ENCODE results near the gene PPP2R5D. TPM values are rescaled to one million over a fixed set of nuclear protein-coding genes. Genes with fewer than 3 reads are reported as not detected.

The PPP2R5D gene
- total and polyA plus RNA-seq, 2 of the 8 experiments (the other 6 are each of a cell fraction or from before 2014, with no cell fraction given), result 52.1 to 55.7 TPM

GRCh38 chr6:42960243-42961019, 23.9 kb upstream of the PPP2R5D start, which contains the start of gene GNMT (continued):
- TF ChIP-seq JUND (IDR thresholded peaks at IDR 0.05; ENCODE audit: low read length) (no peak), RNF2 (IDR thresholded peaks at IDR 0.05; ENCODE audit: borderline replicate concordance, low read depth, low read length, missing control alignments, poor library complexity, severe bottlenecking) (no peak), TAF1 (IDR thresholded peaks at IDR 0.05; ENCODE audit: low read depth, low read length) (no peak; the same call in 1 of the 2 replicates), SP2 (IDR thresholded peaks at IDR 0.05; ENCODE audit: low read length) (no peak), PHF8 (conservative IDR thresholded peaks at IDR 0.05; ENCODE audit: low read depth, low read length) (peak; percentile 14; the same call in 1 of the 2 replicates), GABPA (IDR thresholded peaks at IDR 0.05; ENCODE audit: borderline replicate concordance, insufficient read depth, low read length) (no peak; the same call in 1 of the 2 replicates), SIX5 (IDR thresholded peaks at IDR 0.05; ENCODE audit: low read depth, low read length) (no peak), SRF (IDR thresholded peaks at IDR 0.05; ENCODE audit: low read depth, low read length) (no peak), EGR1 (IDR thresholded peaks at IDR 0.05; ENCODE audit: borderline replicate concordance, low read depth, low read length) (no peak), RFX5 (IDR thresholded peaks at IDR 0.05; ENCODE audit: borderline replicate concordance, low read depth, low read length) (no peak), POLR2A (IDR thresholded peaks at IDR 0.05; ENCODE audit: control extremely low read depth in 1 of 2, low read depth in 2 of 2, low read length in 2 of 2) (no peak), SP1 (IDR thresholded peaks at IDR 0.05; ENCODE audit: low read depth, low read length) (no peak), SIN3A (conservative IDR thresholded peaks at IDR 0.05 in 1 of 2, IDR thresholded peaks at IDR 0.05 in 1 of 2; ENCODE audit: low read depth in 1 of 2, low read length in 2 of 2) (peak; percentile 38 to 87; a peak in 3 of 4 replicates), MAFK (IDR thresholded peaks at IDR 0.05; ENCODE audit: low read depth, low read length) (no peak)
- TF ChIP-seq, protein P1, sequence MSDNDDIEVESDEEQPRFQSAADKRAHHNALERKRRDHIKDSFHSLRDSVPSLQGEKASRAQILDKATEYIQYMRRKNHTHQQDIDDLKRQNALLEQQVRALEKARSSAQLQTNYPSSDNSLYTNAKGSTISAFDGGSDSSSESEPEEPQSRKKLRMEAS (IDR thresholded peaks at IDR 0.05), result 0 out of 2 replicates have a peak, but pooled peaks have one; percentile 16

Measured in H1 (cell line).